ENCODE results near the gene C1orf159.
"Not testable (repeated sequence)": the region's sequence is repeated elsewhere in the genome, so short reads cannot be mapped to it uniquely, and the experiment has no call there.

The C1orf159 gene

DNA sequence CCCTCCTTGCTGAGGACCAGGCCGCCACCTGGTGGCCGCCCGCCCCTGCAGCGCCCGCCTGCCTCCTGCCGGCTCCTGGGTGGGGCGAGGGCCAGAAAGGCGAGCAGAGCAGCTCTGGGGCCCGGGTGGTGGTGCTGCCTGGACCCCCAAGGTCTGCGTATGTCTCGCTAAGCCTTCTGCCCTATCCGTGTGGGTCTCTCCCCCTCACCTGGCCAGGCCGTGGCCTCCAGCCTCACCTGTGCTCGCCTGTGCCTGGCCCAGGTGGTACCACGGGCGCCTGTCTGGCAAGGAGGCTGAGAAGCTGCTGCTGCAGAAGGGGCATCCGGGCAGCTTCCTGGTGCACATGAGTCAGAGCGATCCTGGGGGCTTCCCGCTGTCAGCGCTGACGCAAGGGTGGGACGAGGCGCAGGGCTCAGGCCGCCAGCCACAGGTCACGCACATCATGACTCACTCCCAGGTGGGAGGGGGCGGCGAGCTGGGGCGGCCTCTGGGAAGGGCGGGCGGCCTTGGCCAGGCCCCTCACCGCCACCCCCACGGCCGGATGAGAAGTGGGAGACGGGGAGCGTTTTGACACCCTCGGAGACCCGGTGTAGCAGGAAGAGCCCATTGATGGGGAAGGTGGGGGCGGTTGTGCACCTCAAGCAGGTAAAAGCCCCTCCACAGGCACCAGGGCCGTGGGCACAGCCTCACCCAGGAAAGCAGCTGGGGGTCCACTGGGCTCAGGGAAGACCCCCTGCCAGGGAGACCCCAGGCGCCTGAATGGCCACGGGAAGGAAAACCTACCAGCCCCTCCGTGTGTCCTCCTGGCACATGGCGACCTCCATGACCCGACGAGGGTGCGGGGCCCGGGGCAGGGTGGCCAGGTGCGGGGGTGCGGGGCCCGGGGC lies 51.7 kb downstream of the C1orf159 start:
- DNase-seq, result peak; percentile 76

DNA sequence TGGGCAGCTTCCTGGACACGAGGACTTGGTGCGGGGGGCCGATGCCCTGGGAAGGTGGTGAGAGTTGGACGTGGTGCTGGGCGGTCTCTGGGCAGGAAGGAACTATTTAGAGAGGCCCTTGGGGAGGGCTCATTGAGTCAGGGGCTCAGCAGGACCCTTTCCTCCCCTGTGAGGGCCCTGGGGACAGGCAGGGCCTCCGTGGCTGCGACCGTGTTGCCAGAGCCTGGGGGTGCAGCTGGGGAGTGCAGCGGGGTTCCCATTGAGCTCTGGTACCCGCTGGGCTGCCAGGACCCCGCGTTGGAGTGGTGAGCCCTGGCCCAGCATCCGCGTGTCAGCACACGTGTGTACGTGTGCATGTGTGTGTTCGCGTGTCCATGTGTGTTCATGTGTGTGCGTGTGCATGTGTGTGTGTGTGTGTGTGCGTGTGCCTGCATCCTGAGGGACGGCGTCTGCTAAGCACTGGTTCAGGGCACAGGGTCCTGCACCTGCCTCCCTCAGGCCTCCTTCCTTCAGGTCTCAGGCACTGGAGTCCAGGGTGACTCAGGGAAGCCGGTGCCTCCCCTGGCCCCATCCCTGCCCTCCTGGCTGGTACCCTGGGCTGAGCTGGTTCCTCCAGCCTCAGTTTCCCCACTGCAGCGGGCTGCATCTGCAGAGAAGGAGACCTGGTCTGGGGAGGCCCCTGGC lies 52.5 kb downstream of the C1orf159 start:
- DNase-seq, result peak; percentile 56

DNA sequence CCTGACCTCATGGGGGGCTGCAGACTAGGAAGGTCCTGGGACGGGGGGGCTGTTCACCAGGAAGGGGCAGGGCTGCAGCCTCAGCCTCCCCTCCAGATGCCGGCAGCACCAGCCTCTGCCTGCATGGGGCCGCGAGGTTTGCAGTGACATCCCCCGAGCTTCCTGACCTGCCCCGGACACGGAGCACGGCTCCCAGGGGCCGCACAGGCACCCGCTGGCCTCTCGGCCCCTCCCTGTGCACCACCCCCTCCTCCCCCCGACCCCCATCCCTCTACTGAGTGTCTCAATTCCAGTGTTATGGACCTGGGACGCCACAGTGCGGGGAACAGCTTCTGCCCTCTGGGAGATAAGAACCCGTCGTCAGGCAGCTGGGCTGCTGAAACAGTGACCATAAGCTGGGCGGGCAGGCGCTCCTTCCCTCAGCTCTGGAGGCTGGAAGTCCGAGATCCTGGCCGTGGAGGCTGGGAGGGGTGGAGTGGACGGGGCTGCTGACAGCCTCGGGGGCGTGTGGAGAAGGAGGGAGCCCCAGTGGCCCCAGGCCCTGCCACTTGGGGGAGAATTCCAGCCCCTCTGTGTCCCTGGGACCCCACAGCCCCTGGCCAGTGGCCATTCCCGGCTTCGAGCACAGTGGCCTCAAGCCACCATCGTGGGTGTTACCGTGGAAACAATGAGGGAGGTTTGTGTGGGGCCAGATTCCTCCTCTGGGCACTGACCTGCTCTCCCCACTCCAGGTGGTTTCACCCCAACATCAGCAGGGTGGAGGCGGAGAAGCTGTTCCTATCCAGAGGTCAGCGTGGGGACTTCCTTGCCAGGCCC lies 53.3 kb downstream of the C1orf159 start:
- no peak for DNase-seq

DNA sequence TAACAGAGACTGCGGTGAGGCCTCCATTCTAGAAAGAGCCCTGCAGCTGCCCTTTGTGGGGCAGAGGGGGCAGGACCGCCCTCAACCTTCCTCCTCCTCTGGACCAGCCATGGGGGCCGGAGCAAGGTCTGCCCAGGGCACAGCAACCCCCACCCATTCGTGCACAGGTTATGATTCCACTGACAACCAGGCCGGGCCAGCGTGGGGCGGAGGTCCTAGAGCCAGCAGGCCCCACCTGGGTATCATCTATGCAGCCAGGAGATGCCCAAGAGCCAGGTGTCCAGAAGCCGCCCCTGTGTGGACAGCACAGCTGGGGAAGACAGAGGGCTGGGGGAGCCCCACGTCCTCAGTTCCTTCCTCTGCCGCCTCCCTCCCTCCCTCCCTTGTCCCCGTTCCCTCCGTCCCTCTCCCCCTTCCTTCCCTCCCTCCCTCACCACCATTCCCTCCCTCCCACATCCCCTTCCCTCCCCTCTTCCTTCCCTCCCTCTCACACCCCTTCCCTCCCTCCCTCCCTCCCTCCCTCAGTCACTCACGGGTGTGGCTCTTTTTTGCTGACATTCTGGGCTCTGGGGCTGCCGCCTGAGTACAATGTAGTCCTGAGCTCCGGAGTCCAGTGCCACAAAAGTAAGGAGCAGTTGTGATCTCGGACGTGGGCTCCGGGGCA lies 54.1 kb downstream of the C1orf159 start:
- DNase-seq, result no peak

DNA sequence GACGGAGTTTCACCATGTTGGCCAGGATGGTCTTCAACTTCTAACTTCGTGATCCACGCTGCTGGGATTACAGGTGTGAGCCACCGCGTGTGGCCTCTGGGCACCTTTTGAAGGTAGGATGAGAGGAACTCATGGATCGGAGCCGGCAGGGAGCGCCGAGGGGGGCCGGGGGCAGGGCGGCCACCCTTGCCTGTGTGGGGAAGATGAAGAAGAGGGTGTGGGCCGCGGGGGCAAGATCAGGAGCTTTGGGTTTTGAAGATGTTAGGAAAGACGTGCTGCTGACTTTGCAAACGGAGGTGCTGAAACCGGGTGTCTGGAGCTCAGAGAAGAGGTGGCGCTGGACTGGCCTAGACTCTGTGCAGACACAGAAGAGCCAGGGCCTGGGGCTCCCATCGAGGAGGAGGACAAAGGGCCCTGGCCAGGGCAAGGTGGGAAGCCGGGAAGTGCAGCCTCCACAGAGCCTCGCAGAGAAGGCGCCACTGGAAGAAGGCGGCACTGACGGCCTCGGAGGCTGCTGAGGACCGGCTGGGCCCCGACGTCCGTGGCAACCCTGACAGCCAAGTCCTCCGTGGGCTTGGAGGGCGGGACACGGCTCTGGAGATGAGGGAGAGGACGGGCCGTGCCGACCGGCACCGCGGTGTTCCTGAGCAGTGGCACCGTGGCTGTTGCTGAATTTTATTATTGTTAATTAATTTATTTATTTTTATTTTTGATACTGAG lies 55.4 kb downstream of the C1orf159 start:
- no peak for DNase-seq

DNA sequence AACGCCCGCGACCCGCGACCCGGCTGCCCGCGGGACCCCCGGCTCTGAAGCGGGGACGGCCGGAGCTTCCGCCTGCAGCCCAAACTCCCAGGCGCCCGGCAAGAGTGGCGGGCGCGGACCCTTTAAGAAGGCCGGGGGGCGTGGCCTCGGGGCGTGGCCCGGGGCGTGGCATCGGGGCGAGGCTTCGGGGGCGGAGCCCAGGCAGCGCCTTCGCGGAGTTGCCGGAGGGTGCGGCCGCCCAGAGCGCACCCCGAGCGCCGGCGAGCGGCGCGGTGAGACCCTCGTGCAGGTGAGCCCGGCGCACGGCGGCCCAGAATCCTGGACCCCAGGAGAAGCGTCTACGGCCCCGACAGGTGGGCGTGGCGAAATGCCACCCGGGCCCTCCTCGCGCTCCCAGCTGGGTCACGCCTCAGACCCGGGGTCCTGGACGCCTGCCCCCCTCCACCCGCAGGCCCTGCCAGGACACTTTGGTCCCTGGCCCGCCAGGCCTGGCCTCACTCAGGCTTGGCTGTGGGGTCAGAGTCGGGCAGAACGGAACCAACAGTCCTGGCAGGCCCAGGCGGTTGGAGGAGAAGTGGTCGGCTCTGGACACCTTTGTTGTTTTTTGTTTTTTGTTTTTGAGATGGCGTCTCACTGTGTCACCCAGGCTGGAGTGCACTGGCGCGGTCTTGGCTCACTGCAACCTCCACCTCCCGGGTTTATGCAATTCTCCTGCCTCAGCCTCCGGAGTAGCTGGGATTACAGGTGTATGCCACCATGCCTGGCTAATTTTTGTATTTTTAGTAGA lies 56.2 kb downstream of the C1orf159 start:
- DNase-seq, result peak; percentile 87

DNA sequence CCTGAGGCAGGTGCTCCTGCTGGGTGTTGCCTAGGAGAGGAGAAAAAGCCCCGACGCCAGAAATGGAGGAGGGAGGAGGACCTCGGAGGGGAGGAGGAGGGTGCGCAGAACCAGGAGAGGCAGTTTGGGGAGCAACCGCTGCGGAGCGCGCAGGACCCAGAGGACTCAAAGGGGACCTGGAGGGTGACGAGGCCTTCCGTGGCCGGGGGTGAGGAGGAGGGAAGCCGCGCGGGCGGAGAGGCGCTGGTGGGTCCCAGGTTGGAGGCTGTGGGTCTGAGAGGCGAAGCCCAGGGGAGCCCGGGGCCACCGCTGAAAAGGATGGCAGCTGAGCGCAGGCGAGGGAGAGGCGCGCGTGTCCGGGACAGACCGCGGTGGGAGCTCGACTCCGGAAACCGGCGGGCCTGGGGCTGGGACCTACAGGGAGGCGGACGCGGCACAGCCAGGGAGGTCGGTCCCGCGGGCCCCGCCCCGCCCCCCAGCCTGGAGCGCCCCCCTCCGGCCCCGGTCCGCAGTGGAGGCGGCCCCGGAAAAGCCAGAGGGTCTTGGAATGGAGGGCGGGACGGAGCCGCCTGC lies 56.9 kb downstream of the C1orf159 start:
- no peak for DNase-seq

DNA sequence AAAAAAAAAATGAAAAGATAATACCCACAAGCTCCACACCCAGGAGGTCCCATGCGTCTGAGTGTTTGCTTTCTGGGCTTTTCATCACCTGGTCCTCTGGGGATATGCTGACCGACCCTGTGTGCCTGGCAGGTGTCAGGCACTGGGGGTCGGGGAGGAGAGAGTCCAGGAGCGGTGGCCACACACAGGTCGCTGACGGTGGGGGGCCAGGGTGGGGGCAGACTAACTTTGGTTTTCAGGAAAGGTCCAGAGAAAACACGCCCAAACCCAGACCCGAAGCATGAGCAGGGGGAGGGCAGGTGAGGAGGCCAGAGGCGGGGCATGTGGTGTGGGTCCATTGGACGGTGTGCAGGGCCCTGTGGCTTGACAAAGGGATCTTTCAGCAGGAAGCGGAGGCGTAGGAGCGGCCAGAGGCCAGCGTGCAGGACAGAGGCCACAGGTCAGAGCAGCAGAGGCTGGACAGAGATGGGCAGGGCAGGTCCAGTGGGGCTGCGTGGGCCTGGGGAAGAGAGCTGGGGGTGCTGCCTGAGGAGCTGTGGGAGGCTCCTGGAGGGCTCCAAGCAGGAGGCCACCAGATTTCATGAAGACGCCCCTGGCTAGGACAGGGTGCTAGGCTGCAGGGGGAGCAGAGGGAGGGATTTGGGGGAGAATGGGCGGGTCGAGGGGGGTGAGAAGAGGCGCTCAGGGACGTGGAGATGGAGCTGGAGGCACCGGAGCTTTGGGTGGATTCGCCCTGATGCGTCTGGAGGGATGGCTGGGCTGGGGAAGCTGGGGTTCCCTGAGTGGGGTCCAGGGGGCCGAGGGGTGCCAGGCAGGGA lies 57.6 kb downstream of the C1orf159 start:
- no peak for DNase-seq

DNA sequence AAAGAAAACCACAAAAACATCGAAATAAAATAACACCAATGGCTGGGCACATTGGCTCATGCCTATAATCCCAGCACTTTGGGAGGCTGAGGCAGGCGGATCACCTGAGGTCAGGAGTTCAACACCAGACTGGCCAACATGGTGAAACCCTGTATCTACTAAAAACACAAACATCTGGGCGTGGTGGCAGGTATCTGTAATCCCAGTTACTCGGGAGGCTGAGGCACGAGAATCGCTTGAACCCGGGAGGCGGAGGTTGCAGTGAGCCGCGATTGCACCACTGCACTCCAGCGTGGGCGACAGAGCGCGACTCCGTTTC lies 58.2 kb downstream of the C1orf159 start:
- not testable (repeated sequence) for DNase-seq

DNA sequence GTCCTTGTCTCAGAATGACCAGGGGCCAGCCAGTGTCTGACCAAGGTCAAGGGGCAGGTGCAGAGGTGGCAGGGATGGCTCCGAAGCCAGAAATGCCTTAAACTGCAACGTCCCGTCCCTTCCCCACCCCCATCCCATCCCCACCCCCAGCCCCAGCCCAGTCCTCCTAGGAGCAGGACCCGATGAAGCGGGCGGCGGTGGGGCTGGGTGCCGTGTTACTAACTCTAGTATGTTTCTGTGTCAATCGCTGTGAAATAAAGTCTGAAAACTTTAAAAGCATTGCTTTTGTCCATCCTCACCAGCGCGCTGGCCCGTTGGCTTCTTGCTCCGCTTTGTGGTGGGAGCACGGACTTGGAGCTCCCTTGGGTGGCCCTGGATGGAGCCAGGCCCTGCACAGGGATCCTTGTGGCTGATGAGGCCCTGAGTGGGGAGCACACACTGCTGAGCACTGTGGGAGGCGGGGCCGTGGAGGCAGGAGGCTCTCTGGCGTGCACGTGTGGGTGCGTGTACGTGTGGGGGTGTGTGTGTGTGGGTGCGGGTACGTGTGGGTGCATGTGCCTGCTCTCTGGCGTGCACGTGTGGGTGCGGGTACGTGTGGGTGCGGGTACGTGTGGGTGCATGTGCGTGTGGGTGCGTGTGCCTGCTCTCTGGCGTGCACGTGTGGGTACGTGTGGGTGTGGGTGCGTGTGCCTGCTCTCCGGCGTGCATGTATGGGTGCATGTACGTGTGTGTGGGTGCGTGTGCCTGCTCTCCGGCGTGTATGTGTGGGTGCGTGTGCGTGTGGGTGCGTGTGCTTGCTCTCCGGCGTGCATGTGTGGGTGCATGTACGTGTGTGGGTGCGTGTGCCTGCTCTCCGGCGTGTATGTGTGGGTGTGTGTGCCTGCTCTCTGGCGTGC lies 59.8 kb downstream of the C1orf159 start:
- no peak for DNase-seq

DNA sequence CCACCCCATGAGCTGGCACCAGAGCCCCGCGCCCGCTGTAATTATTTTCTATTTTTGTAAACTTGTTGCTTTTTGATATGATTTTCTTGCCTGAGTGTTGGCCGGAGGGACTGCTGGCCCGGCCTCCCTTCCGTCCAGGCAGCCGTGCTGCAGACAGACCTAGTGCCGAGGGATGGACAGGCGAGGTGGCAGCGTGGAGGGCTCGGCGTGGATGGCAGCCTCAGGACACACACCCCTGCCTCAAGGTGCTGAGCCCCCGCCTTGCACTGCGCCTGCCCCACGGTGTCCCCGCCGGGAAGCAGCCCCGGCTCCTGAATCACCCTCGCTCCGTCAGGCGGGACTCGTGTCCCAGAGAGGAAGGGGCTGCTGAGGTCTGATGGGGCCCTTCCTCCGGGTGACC lies 60.9 kb downstream of the C1orf159 start:
- DNase-seq, result no peak

DNA sequence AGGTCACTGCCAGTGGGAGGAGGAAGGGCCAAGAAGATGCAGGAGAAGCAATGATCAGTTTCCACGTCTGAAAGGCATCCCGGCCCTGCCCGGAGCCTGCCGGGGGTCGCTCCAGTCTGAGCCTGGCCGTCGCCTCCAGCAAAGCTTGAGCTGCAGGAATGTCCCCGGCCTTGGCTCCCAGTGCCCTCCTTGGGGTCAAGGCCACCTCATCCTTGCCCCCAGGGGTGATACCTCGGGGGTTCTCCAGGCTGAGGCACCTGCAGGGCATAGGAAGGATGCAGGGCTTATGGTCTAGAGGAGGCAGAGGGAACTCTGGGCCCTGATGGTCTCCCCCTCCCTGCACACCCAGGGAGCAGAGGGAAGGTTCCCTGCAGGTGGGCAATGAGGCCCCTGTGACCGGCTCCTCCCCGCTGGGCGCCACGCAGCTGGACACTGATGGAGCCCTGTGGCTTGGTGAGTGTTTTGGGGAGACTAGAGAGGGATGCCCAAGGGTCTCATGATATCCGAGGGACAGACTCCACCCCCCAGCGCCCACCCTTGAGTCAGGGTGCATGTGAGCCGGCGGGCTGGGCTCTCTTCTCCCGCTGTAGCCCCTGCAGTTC lies 61.7 kb downstream of the C1orf159 start:
- DNase-seq, result no peak

DNA sequence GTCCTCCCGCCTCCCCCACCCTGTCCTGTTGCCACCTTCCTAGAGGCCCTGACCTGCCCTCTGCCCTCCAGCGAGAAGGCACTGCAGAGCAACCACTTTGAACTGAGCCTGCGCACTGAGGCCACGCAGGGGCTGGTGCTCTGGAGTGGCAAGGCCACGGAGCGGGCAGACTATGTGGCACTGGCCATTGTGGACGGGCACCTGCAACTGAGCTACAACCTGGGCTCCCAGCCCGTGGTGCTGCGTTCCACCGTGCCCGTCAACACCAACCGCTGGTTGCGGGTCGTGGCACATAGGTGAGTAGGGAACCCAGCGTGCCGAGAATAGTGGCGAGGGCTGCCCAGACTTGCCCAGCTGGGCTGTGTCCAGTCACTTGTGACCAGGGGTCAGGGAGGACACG lies 62.2 kb downstream of the C1orf159 start:
- no peak for DNase-seq

DNA sequence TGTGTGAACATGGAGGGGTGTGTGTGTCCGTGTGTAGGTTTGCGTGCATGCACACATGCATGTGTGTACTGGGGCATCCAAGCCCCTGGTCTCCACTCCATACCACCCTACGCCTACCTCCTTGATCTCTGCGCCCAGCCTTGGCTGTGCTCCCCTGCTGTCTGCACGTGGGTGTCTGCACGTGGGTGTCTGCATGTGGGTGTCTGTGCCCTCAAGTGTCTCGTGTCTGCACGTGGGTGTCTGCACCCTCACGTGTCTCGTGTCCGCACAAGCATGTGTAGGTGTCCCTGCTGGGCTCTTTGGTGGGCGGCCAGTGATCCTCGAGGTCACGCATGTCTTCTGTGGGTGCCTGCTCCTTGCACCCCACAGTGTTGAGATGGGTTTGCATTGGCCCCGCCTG lies 62.9 kb downstream of the C1orf159 start:
- DNase-seq, result no peak

DNA sequence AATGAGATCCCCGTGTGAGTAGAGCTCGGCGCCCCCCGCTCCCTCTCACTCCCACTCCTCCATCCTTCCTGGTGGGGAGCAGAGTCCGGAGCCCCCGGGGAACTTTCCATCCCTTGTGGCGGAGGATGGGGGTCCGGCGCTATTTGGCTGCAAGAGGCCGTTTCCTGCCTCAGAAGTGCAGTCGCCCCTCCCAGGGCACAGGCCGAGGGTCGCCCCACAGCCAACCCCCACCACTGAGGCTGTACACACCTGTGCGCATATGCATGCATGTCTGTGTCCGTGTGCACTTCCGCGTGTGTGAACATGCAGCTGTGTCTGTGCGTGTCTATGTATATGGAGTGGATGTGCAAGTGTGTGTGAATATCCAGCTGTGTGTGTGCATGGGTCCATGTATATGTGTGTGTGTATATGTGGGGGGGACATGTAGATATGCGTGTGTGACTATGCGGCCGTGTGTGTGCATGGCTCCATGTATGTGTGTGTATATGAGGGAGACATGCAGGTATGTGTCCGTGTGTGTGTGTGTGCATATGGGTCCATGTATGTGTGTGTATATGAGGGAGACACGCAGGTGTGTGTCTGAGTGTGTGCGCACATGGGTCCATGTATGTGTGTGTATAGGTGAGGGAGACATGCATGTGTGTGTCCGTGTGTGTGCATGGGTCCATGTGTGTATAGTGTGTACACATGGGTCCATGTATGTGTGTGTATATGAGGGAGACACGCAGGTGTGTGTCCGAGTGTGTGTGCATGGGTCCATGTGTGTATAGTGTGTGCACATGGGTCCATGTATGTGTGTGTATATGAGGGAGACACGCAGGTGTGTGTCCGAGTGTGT lies 63.7 kb downstream of the C1orf159 start:
- DNase-seq, result no peak

DNA sequence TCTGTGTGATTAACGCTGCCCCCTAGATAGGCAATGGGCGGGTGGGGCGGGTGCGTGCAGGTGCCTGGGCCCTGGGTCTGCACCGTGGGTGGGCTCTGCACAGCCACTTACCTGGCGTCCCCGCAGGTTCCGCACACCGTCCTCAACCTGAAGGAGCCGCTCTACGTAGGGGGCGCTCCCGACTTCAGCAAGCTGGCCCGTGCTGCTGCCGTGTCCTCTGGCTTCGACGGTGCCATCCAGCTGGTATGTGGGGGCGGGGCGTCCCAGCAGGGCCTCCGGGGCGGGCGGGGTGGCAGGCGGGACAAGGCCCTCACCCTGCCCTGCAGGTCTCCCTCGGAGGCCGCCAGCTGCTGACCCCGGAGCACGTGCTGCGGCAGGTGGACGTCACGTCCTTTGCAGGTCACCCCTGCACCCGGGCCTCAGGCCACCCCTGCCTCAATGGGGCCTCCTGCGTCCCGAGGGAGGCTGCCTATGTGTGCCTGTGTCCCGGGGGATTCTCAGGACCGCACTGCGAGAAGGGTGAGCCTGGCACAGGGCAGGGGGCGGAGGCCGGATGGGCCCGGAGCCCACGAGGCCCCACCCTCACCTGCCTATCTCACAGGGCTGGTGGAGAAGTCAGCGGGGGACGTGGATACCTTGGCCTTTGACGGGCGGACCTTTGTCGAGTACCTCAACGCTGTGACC lies 64.6 kb downstream of the C1orf159 start:
- DNase-seq, result no peak

DNA sequence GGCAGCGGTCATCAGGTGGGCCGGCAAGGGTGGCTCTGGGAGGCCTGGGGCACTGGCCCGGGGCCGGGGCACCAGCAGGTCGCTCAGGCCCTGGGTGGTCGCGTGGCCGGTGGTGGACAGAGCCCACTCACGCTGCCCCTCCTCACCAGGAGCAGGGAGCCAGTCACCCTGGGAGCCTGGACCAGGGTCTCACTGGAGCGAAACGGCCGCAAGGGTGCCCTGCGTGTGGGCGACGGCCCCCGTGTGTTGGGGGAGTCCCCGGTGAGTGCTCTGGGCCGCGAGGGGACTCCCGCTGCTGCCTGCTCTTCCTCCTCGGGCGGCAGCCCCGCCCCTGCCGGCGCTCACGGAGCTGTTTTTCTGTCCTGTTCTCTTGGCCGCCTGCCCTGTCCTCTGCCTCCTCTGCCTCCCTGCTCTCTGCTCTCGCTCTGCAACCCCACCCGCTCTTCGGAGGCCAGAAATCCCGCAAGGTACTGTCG lies 65.3 kb downstream of the C1orf159 start:
- DNase-seq, result no peak
